Measurements from ENCODE around the gene REC114. TPM values are rescaled to one million over a fixed set of nuclear protein-coding genes. Genes with fewer than 3 reads are reported as not detected.

The REC114 gene
- polyA plus RNA-seq (2012; ENCODE audit: insufficient read length, low read depth), result not detected

- no peak for TF ChIP-seq REST (IDR thresholded peaks at IDR 0.05; ENCODE audit: insufficient read depth in 1 of 2, low read depth in 2 of 2, low read length in 2 of 2)
- TF ChIP-seq FOXP2 (optimal IDR thresholded peaks at IDR 0.05; ENCODE audit: borderline replicate concordance, extremely low read depth, extremely low read length, insufficient read depth), result no peak
- no peak for TF ChIP-seq POLR2AphosphoS5 (IDR thresholded peaks at IDR 0.05; ENCODE audit: low read depth, low read length)
- no peak for TF ChIP-seq TAF1 (IDR thresholded peaks at IDR 0.05; ENCODE audit: borderline replicate concordance, insufficient read depth, low read length)
- no peak for TF ChIP-seq SIN3A (IDR thresholded peaks at IDR 0.05; ENCODE audit: borderline replicate concordance, insufficient read depth, low read length)
Measured at GRCh38 chr15:73442968-73443367, at the start of gene REC114. Gene REC114 (plus strand): TSS chr15:73443164. CDS start chr15:73443186, 22 bp downstream.

GRCh38 chr15:73393336-73393735 is 49.6 kb upstream of the REC114 start:
- TF ChIP-seq SIN3A (IDR thresholded peaks at IDR 0.05; ENCODE audit: borderline replicate concordance, insufficient read depth, low read length) (no peak), TAF1 (IDR thresholded peaks at IDR 0.05; ENCODE audit: borderline replicate concordance, insufficient read depth, low read length) (no peak), REST (IDR thresholded peaks at IDR 0.05; ENCODE audit: insufficient read depth in 1 of 2, low read depth in 2 of 2, low read length in 2 of 2) (no peak), FOXP2 (optimal IDR thresholded peaks at IDR 0.05; ENCODE audit: borderline replicate concordance, extremely low read depth, extremely low read length, insufficient read depth) (no peak), POLR2AphosphoS5 (IDR thresholded peaks at IDR 0.05; ENCODE audit: low read depth, low read length) (no peak)

- TF ChIP-seq TAF1 (IDR thresholded peaks at IDR 0.05; ENCODE audit: borderline replicate concordance, insufficient read depth, low read length) (no peak), SIN3A (IDR thresholded peaks at IDR 0.05; ENCODE audit: borderline replicate concordance, insufficient read depth, low read length) (no peak), FOXP2 (optimal IDR thresholded peaks at IDR 0.05; ENCODE audit: borderline replicate concordance, extremely low read depth, extremely low read length, insufficient read depth) (no peak), POLR2AphosphoS5 (IDR thresholded peaks at IDR 0.05; ENCODE audit: low read depth, low read length) (no peak), REST (IDR thresholded peaks at IDR 0.05; ENCODE audit: insufficient read depth in 1 of 2, low read depth in 2 of 2, low read length in 2 of 2) (no peak)
Measured at GRCh38 chr15:73394782-73395181, 48.2 kb upstream of the REC114 start.

GRCh38 chr15:73395671-73396070 is 47.3 kb upstream of the REC114 start:
- TF ChIP-seq REST (IDR thresholded peaks at IDR 0.05; ENCODE audit: insufficient read depth in 1 of 2, low read depth in 2 of 2, low read length in 2 of 2) (no peak), POLR2AphosphoS5 (IDR thresholded peaks at IDR 0.05; ENCODE audit: low read depth, low read length) (no peak), TAF1 (IDR thresholded peaks at IDR 0.05; ENCODE audit: borderline replicate concordance, insufficient read depth, low read length) (no peak), SIN3A (IDR thresholded peaks at IDR 0.05; ENCODE audit: borderline replicate concordance, insufficient read depth, low read length) (no peak), FOXP2 (optimal IDR thresholded peaks at IDR 0.05; ENCODE audit: borderline replicate concordance, extremely low read depth, extremely low read length, insufficient read depth) (no peak)

- TF ChIP-seq FOXP2 (optimal IDR thresholded peaks at IDR 0.05; ENCODE audit: borderline replicate concordance, extremely low read depth, extremely low read length, insufficient read depth), result no peak
- no peak for TF ChIP-seq TAF1 (IDR thresholded peaks at IDR 0.05; ENCODE audit: borderline replicate concordance, insufficient read depth, low read length)
- no peak for TF ChIP-seq REST (IDR thresholded peaks at IDR 0.05; ENCODE audit: insufficient read depth in 1 of 2, low read depth in 2 of 2, low read length in 2 of 2)
- TF ChIP-seq POLR2AphosphoS5 (IDR thresholded peaks at IDR 0.05; ENCODE audit: low read depth, low read length), result no peak
- no peak for TF ChIP-seq SIN3A (IDR thresholded peaks at IDR 0.05; ENCODE audit: borderline replicate concordance, insufficient read depth, low read length)
Measured at GRCh38 chr15:73397461-73397860, 45.5 kb upstream of the REC114 start.

Measured in PFSK-1 (cell line).